H1 (cell line): Measurements from ENCODE around the gene PDZD8. TPM values are rescaled to one million over a fixed set of nuclear protein-coding genes. Genes with fewer than 3 reads are reported as not detected.

Experiments used
- BRCA1 ChIP-seq: IDR thresholded peaks from 2 replicates; pipeline ENCODE4 v1.6.1; 2012; ENCODE audit warnings: low read depth, low read length, improper control_type of control experiment
- CHD2 ChIP-seq: IDR thresholded peaks from 2 replicates; pipeline ENCODE4 v1.6.1; 2012; ENCODE audit warnings: low read length, improper control_type of control experiment
- CHD7 ChIP-seq: fragments of 300-600 bp; sonication (generic); IDR thresholded peaks from 2 replicates; pipeline ENCODE4 v1.7.1; 2012; ENCODE audit warnings: low read length, moderate library complexity, mild to moderate bottlenecking, inconsistent platforms; ENCODE audit not compliant: insufficient replicate concordance
- CREB1 ChIP-seq: IDR thresholded peaks from 2 replicates; pipeline ENCODE4 v1.6.1; 2012; ENCODE audit warnings: inconsistent platforms
- EGR1 ChIP-seq: IDR thresholded peaks from 2 replicates; pipeline ENCODE4 v1.6.1; 2011; ENCODE audit warnings: low read depth, low read length, borderline replicate concordance
- JUN ChIP-seq: IDR thresholded peaks from 2 replicates; pipeline ENCODE4 v1.6.1; 2011; ENCODE audit warnings: low read depth, mild to moderate bottlenecking, improper control_type of control experiment, low read length
- KDM1A ChIP-seq: fragments of 200-600, 300-600 bp; sonication (generic); IDR thresholded peaks from 2 replicates; pipeline ENCODE4 v1.7.1; 2016; ENCODE audit warnings: mild to moderate bottlenecking, low read length, borderline replicate concordance
- RFX5 ChIP-seq: IDR thresholded peaks from 2 replicates; pipeline ENCODE4 v1.6.1; 2011; ENCODE audit warnings: low read depth, low read length, improper control_type of control experiment, borderline replicate concordance
- SP1 ChIP-seq: IDR thresholded peaks from 2 replicates; pipeline ENCODE4 v1.6.1; 2011; ENCODE audit warnings: low read depth, low read length
- SP2 ChIP-seq: IDR thresholded peaks from 2 replicates; pipeline ENCODE4 v1.6.1; 2012; ENCODE audit warnings: mild to moderate bottlenecking, low read length, inconsistent platforms
- TAF1 ChIP-seq: IDR thresholded peaks from 2 replicates; pipeline ENCODE4 v1.6.1; 2011; ENCODE audit warnings: mild to moderate bottlenecking, low read depth, low read length
- USF2 ChIP-seq: IDR thresholded peaks from 2 replicates; pipeline ENCODE4 v1.6.1; 2011; ENCODE audit warnings: low read length, improper control_type of control experiment
- ZNF274 ChIP-seq: IDR thresholded peaks from 2 replicates; pipeline ENCODE4 v1.7.0; 2012; ENCODE audit warnings: low read length, borderline replicate concordance; ENCODE audit errors: extremely low read depth
- polyA plus RNA-seq, 7 experiments: library from polyadenylated mRNA; depleted of rRNA in 3 of 7; stranded (reverse) in 5 of 7; unstranded in 2 of 7; fragments of >200 nt in 5 of 7; fragments of 200-250 nt in 2 of 7; gene quantifications; 1 replicate in 5 of 7; 2 replicates in 1 of 7; 4 replicates in 1 of 7; pipeline versions ENCODE4 v1.2.1 to v1.2.3, GENCODE V29; 2011 to 2013; ENCODE audit warnings: missing spikeins in 2 of 7, mixed read lengths in 2 of 7
- total RNA-seq: library from RNA; stranded (reverse); fragmentation: NEBNext Ultra II Directional; extraction: Animal tissue kit (Norgen Biotek cat#: 25700); gene quantifications from 2 replicates; pipeline ENCODE4 v1.2.1, GENCODE V29; 2021

Gene PDZD8
- total and polyA plus RNA-seq, 2 of the 8 experiments (the other 6 are each of a cell fraction or from before 2014, with no cell fraction given): 10.9 to 50.1 TPM

GRCh38 chr10:117424171-117424570, 48.9 kb upstream of the PDZD8 start (continued):
- TF ChIP-seq CHD7 (no peak), KDM1A (no peak), RFX5 (no peak), USF2 (no peak), CHD2 (no peak), JUN (no peak), EGR1 (no peak), SP1 (no peak), TAF1 (no peak), BRCA1 (no peak), SP2 (no peak), ZNF274 (no peak), CREB1 (no peak)
